Measurements from ENCODE around the gene LAMB4.

DNA sequence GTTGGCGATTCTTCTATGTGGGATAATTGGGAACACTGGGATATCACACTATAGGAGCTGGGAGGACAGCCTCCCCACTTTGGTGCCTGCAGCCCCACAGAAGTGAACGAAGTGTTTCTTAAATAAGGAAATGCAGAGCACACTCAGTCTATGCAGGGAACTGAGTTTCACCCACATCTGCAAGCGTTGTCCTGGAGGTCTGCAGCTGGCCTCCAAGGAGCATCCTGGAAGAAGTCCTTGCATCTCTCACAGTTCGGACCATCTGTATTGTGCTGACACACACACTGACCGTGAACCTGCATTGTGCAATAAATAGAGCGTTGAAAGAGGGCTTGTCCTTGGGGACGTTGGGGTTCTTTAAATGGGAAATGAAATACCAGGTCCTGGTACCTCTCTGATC, 25.8 kb downstream of the LAMB4 start:
- TF ChIP-seq POLR2A (IDR thresholded peaks at IDR 0.05; ENCODE audit: low read depth) (no peak), POLR2AphosphoS5 (IDR thresholded peaks at IDR 0.05) (no peak)
- TF ChIP-seq, protein P1, sequence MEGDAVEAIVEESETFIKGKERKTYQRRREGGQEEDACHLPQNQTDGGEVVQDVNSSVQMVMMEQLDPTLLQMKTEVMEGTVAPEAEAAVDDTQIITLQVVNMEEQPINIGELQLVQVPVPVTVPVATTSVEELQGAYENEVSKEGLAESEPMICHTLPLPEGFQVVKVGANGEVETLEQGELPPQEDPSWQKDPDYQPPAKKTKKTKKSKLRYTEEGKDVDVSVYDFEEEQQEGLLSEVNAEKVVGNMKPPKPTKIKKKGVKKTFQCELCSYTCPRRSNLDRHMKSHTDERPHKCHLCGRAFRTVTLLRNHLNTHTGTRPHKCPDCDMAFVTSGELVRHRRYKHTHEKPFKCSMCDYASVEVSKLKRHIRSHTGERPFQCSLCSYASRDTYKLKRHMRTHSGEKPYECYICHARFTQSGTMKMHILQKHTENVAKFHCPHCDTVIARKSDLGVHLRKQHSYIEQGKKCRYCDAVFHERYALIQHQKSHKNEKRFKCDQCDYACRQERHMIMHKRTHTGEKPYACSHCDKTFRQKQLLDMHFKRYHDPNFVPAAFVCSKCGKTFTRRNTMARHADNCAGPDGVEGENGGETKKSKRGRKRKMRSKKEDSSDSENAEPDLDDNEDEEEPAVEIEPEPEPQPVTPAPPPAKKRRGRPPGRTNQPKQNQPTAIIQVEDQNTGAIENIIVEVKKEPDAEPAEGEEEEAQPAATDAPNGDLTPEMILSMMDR (IDR thresholded peaks at IDR 0.05) = no peak

All from esophagus muscularis mucosa (tissue), 3 donors.